Prostate gland (tissue), 2 donors: ENCODE measurements around the gene RBM8A. TPM values are rescaled to one million over a fixed set of nuclear protein-coding genes. Genes with fewer than 3 reads are reported as not detected.
A peak's percentile ranks its signal among the peaks of the same experiment; 100 is the strongest.

Experiments used
- DNase-seq: peaks from one replicate; pipeline ENCODE4 v3.0.0-alpha.2; 2019; ENCODE audit warnings: low spot score
- H3K27ac ChIP-seq, 2 donors: fragments of 200-600 bp; sonication (generic); 2 replicates each; pipeline ENCODE4 v1.5.1; 2017 to 2019
- H3K27me3 ChIP-seq: fragments of 200-600 bp; sonication (generic); replicated peaks from 2 replicates; pipeline ENCODE4 v1.5.1; 2019; ENCODE audit not compliant: insufficient read depth
- H3K36me3 ChIP-seq, 2 donors: fragments of 200-600 bp; sonication (generic); 1 replicate in 1 of 2; 2 replicates in 1 of 2; pipeline versions ENCODE4 v1.5.1 to v1.8.1; 2017 to 2019
- H3K4me1 ChIP-seq: fragments of 200-600 bp; sonication (generic); replicated peaks from 2 replicates; pipeline ENCODE4 v1.5.1; 2019
- H3K4me3 ChIP-seq, 2 donors: fragments of 200-600 bp; sonication (generic); 2 replicates each; pipeline ENCODE4 v1.5.1; 2017 to 2019
- H3K9me3 ChIP-seq: fragments of 200-600 bp; sonication (generic); 2 replicates; pipeline ENCODE4 v1.5.1; 2017
- CTCF ChIP-seq, 4 experiments: fragments of 200-600 bp in 2 of 4; fragments of 450-650 bp in 2 of 4; sonication (generic) in 2 of 4; IDR thresholded peaks; 1 replicate in 3 of 4; 2 replicates in 1 of 4; pipeline ENCODE4 v1.5.1; 2016 to 2019; ENCODE audit warnings: antibody characterized with exemption in 4 of 4, mild to moderate bottlenecking in 2 of 4, moderate library complexity in 2 of 4
- POLR2A ChIP-seq: fragments of 450-650 bp; IDR thresholded peaks from one replicate; pipeline ENCODE4 v1.6.1; 2016; ENCODE audit warnings: antibody characterized with exemption, mild to moderate bottlenecking
- POLR2AphosphoS5 ChIP-seq: sonication (generic); formaldehyde crosslinking; IDR thresholded peaks from one replicate; pipeline ENCODE4 v1.6.1; 2017; ENCODE audit warnings: antibody characterized with exemption
- WGBS: methylation state at CpG from one replicate; pipeline ENCODE4 v1.1.5; 2018; 5-methylcytosine and 5-hydroxymethylcytosine counted together
- intact Hi-C: fragments of 100-400 bp; cut with DNase I; formaldehyde crosslinking; loops from one replicate; pipeline ENCODE4 v1.14.2; 2022
- total RNA-seq, 2 donors: library from RNA; depleted of rRNA; stranded (reverse); fragments of >200 nt; gene quantifications; one replicate each; pipeline ENCODE4 v1.1.0, GENCODE V29; 2016

RBM8A gene
- total RNA-seq, 2 donors from 2014 or later, result 127 to 159 TPM

GRCh38 chr1:145897969-145898368, 29.3 kb downstream of the RBM8A start:
- H3K36me3 ChIP-seq, result no peaks in the 10 kb centered on the region
- no peaks in the 10 kb centered on the region for H3K9me3 ChIP-seq
- H3K4me1 ChIP-seq, result peaks cover 3% of the 10 kb centered on the region
- intact Hi-C loops, result no loop called here
- H3K27ac ChIP-seq, result no peak overlapping the region
- 96% methylated on average over 1 of the region's 1 CpG for WGBS
- H3K27me3 ChIP-seq, result no peaks in the 10 kb centered on the region
- H3K4me3 ChIP-seq, result no peak overlapping the region
- DNase-seq, result no peak
- TF ChIP-seq CTCF (IDR thresholded peaks at IDR 0.05), result no peak
- no peak for TF ChIP-seq POLR2AphosphoS5
- TF ChIP-seq POLR2A, result no peak

GRCh38 chr1:145895471-145895870, 31.8 kb downstream of the RBM8A start:
- no peak for DNase-seq
- TF ChIP-seq POLR2AphosphoS5 (no peak), CTCF (IDR thresholded peaks at IDR 0.05) (no peak), POLR2A (no peak)
- no peak overlapping the region for H3K27ac ChIP-seq
- no peak overlapping the region for H3K4me3 ChIP-seq
- H3K36me3 ChIP-seq, result no peaks in the 10 kb centered on the region
- H3K27me3 ChIP-seq, result no peaks in the 10 kb centered on the region
- no peaks in the 10 kb centered on the region for H3K9me3 ChIP-seq
- 100% methylated on average over 1 of the region's 1 CpG for WGBS
- intact Hi-C loops, result no loop called here
- H3K4me1 ChIP-seq, result peaks cover 14% of the 10 kb centered on the region

- intact Hi-C loops, result loop anchor here (5.0 kb wide), 1 partner anchor 124 kb away; no protein-coding TSS in a partner anchor
- TF ChIP-seq CTCF (IDR thresholded peaks at IDR 0.05), result no peak
- TF ChIP-seq POLR2A, result no peak
- TF ChIP-seq POLR2AphosphoS5, result no peak
- DNase-seq, result no peak
These were observed 33.8 kb downstream of the RBM8A start for GRCh38 chr1:145893306-145894055.

GRCh38 chr1:145892486-145893087, 34.7 kb downstream of the RBM8A start:
- Histone ChIP-seq H3K4me1 (peaks cover 18% of the 10 kb centered on the region), H3K36me3 (no peaks in the 10 kb centered on the region), H3K27me3 (no peaks in the 10 kb centered on the region), H3K4me3 (no peak overlapping the region), H3K27ac (peak overlapping the region; percentile 97 to 98), H3K9me3 (no peaks in the 10 kb centered on the region)
- TF ChIP-seq POLR2AphosphoS5 (no peak), POLR2A (peak; percentile 4)
- intact Hi-C loops, result loop anchor here (1.0 to 5.0 kb wide), 2 partner anchors 18 to 125 kb away; partner anchors contain the start of gene ITGA10
- WGBS, result 27% methylated on average over 3 of the region's 3 CpGs
- DNase-seq, result peak; percentile 51

More at GRCh38 chr1:145893306-145894055, 33.8 kb downstream of the RBM8A start:
- Histone ChIP-seq H3K4me3 (no peak overlapping the region), H3K36me3 (no peaks in the 10 kb centered on the region), H3K4me1 (peaks cover 18% of the 10 kb centered on the region), H3K27ac (peak overlapping the region; percentile 97 to 98), H3K27me3 (no peaks in the 10 kb centered on the region), H3K9me3 (no peaks in the 10 kb centered on the region)
- WGBS, result 87% methylated on average over 7 of the region's 7 CpGs

DNA sequence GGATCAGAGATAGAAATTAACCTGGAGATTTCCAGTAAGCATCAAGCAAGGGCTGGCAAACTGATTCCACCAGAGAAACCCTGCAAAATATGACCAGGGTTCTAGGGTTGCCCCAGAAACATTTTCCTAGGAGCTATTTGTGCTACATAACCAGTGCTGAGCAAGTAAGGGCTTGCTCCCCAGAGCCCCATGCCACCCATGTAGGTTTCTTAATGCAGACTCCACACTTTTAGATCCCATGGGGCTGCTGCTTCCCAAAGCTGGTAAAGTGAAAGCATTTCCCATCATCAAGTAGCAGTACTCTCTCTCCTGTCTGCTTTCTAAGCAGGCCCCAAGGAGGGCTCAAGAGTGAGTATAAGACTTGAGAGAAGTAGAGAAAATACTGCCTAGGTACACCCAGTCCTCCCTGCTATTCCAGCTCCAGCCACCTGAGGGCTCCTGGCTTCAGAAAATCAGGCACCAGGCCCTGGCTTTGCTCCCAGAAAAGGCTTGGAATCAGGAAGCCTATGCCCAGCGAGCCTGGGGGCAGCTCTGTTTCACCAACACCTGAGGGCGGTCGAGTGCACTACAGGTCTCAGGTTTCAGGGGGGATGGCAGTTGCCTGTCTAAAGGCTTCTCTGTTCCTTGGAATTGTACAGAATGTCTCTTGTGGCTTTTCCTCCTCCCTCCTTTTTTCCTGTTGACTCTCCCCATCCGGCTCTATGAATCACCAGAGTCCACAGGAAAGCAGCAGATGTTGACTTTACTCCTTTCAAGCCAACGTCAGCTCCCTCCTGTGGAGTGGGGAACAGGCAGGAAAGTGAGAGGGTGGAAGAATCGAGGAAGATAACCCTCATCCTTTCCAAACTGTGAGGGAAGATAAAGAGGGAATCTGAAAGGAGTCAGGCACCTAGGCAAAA, 35.4 kb downstream of the RBM8A start:
- no peaks in the 10 kb centered on the region for H3K9me3 ChIP-seq
- DNase-seq, result peak; percentile 99
- WGBS, result 2% methylated on average over 6 of the region's 6 CpGs
- no peaks in the 10 kb centered on the region for H3K36me3 ChIP-seq
- peak overlapping the region; percentile 97 to 98 for H3K27ac ChIP-seq
- H3K4me3 ChIP-seq, result peak overlapping the region in 1 of 2 donors; percentile 22
- TF ChIP-seq POLR2AphosphoS5, result peak; percentile 99
- TF ChIP-seq CTCF (IDR thresholded peaks at IDR 0.05), result peak; percentile 93 to 99 (median 97)
- peak; percentile 37 for TF ChIP-seq POLR2A
- intact Hi-C loops, result loop anchor here (1.0 to 5.0 kb wide), 2 partner anchors 18 to 125 kb away; partner anchors contain the start of gene ITGA10
- H3K27me3 ChIP-seq, result no peaks in the 10 kb centered on the region
- peaks cover 18% of the 10 kb centered on the region for H3K4me1 ChIP-seq
